Measurements from ENCODE around the gene CECR2.

GRCh38 chr22:17358415-17358814 is 10.8 kb upstream of the CECR2 start:
- TF ChIP-seq YY1 (IDR thresholded peaks at IDR 0.05; ENCODE audit: low read depth) (no peak), MAX (IDR thresholded peaks at IDR 0.05) (no peak), TAF1 (IDR thresholded peaks at IDR 0.05; ENCODE audit: low read depth) (no peak), REST (IDR thresholded peaks at IDR 0.05; ENCODE audit: low read depth) (no peak), RAD21 (IDR thresholded peaks at IDR 0.05; ENCODE audit: low read depth) (no peak), EP300 (IDR thresholded peaks at IDR 0.05; ENCODE audit: borderline replicate concordance) (no peak), FOXM1 (IDR thresholded peaks at IDR 0.05; ENCODE audit: borderline replicate concordance, low read depth) (no peak), TEAD4 (IDR thresholded peaks at IDR 0.05) (no peak), NFIC (IDR thresholded peaks at IDR 0.05) (no peak), EGR1 (IDR thresholded peaks at IDR 0.05) (no peak), CEBPB (IDR thresholded peaks at IDR 0.05) (no peak)
